Activated naive CD4-positive, alpha-beta T cell (primary cell): ENCODE measurements around the gene TTC38.
"Not testable (repeated sequence)": the region's sequence is repeated elsewhere in the genome, so short reads cannot be mapped to it uniquely, and the experiment has no call there.

Source experiments
- DNase-seq, 4 experiments: peaks; one replicate each; lab custom pipeline; 2025; lab: John Stamatoyannopoulos, UW

Gene TTC38

DNA sequence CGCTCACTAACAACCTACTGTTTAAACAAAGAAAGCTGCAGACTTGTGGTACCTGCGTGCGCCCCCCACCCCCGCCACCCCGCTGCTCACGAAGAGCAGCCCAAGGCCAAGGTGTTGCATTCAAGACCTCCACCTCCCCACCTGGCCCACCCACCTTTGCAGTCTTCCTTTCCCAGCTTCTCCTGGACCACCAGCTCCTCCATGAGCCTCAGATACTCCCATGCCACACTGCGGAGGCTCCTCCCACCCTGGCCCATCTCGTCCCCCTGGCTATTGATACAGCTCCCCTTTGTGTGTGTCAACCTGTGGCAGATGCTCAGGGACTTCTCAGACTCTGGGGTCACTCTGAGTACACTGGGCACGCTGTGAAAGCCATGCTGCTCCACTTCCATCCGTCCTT, 21.6 kb upstream of the TTC38 start:
- DNase-seq = no peak

GRCh38 chr22:46247443-46247975, 20.3 kb upstream of the TTC38 start:
- no peak for DNase-seq

- peak; percentile 79 to 91 (median 83) for DNase-seq
These were observed 17.6 kb upstream of the TTC38 start, which contains the start of gene CDPF1 for GRCh38 chr22:46250035-46250782. TSS of gene CDPF1 (minus strand) at chr22:46250293. CDS start at chr22:46248284, 2,009 bp downstream.

DNA sequence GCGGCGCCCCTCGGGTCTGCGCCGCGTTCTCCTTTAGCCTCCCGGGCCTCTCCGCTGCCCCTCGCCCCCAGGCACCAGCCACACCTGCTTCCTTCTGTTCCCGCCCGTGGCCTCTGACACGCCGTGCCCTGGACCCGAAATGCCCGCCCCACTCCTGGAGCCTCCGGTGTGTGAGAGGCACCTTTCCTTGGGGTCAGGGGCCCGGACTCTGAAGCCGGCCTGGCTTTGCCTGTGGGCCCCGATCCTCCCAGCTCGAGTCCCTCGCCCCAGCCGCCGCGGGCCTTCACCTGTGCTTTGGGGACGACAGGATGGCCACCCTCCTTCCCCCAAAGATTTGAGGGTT, 17.1 kb upstream of the TTC38 start:
- DNase-seq = no peak

DNA sequence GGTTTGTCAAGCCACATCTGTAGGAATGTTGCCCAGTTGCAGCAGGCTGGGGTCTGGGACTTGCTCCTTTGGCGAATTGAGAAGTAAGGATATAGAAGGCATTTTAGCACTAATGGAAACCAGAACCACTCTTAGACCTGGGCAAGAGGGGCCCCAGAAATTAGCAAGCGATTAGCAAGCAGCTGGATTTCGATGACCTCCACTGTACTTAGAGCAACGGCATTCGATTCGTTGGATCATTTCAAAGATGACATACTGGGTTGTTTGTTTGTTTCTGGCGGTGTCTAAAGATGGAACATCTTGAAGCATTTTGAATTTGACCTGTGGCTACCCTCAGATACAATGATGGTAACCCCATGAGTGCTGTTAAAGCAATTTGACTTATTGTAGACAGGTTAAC, 16.5 kb upstream of the TTC38 start:
- DNase-seq = no peak

GRCh38 chr22:46251816-46252380, 15.9 kb upstream of the TTC38 start:
- DNase-seq = no peak

GRCh38 chr22:46256358-46256958, 11.3 kb upstream of the TTC38 start:
- no peak for DNase-seq

DNA sequence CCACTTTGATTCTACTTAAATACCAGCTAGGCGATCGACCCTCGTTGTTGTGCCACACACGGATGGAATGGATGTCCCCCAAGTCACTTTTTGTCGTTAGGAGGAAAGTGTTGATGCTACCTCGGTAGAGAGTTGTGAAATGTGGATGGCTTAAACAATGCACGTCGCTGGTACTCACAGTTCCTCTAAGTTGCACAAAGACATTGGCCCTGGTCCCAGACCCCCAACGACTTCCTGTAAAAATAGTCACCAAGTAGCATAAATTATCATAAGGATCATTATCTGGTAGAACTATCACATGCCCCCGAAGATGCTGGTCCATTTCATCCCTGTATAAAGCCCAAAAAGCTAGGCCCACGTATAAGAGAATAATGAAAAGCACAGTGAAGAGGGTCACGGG, 8.4 kb upstream of the TTC38 start:
- DNase-seq = no peak

DNA sequence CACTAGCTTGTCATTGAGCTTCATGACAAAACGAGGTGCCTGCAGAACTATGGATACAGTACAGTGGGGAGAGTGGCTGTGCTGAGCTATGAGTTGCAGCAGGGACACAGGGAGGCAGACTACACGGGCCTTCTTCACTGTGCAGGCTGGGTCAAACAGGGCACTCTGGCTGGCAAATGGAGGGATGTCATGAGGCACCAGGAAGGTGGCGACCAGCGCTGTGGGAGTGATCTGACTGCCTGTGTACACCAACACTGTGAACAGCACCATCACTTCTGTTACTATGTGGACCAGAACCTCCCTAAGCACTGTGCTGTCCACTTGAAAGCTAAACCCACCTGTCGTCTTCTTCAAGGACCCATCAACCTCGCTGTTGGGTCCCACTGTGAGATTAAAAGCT, 7.8 kb upstream of the TTC38 start:
- DNase-seq = no peak

- DNase-seq = no peak
These were observed 5.2 kb upstream of the TTC38 start for GRCh38 chr22:46262449-46263215.

DNA sequence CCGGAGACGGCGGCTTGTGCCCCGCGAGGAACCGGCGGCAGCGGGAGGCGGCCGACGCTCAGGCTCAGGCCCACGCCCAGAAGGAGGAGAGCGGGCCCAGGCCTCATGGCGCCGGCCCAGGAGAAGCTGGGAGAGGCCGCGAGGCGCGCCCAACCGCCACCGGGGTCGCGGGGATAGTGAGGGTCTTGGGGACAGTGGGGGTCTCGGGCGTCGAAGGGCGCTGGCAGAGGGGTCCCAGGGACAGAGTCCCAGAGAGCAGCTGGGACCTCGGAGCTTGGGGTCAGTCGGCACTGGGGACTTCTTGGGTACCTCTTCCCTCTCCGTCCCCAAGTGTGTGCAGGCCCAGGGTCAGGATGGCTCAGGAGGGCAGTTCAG, 4.6 kb upstream of the TTC38 start, which contains the start of gene PKDREJ:
PKDREJ (minus strand) TSS at position 128 of the 375 bp plus-strand sequence; CDS start at position 107, 21 bp downstream.
- DNase-seq = no peak

- not testable (repeated sequence) for DNase-seq
These were observed 3.3 kb upstream of the TTC38 start for GRCh38 chr22:46264520-46264919.

DNA sequence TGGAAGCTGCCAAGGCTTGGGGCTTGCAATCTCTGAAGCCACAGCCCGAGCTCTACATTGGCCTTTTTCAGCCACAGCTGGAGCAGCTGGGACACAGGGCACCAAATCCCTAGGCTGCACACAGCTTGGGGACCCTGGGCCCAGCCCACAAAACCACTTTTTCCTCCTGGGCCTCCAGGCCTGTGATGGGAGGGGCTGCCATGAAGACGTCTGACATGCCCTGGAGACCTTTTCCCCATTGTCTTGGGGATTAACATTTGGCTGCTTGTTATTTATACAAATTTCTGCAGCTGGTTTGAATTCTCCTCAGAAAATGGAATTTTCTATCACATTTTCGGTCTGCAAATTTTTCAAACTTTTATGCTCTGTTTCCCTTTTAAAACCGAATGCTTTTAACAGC, 2.2 kb upstream of the TTC38 start:
- not testable (repeated sequence) for DNase-seq

- DNase-seq = no peak
These were observed 1.8 kb downstream of the TTC38 start for GRCh38 chr22:46269564-46269963.

DNA sequence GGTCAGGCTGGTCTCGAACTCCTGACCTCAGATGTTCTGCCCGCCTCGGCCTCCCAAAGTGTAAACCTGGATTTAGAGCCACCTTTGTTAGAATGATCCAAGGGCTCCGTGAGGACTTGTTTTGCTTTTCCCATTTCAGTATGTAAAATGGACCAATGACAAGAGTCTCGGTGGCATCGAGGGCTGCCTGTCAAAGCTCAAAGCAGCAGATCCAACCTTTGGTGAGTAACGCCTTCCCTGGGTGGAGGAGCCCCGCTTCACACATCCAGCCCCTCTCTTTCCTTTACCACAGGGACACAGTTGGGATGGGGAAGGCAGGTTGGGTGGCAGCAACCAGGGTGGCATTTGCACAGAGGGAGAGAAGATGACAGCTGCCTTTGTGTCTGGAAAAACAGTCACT, 4.4 kb downstream of the TTC38 start:
- no peak for DNase-seq

DNA sequence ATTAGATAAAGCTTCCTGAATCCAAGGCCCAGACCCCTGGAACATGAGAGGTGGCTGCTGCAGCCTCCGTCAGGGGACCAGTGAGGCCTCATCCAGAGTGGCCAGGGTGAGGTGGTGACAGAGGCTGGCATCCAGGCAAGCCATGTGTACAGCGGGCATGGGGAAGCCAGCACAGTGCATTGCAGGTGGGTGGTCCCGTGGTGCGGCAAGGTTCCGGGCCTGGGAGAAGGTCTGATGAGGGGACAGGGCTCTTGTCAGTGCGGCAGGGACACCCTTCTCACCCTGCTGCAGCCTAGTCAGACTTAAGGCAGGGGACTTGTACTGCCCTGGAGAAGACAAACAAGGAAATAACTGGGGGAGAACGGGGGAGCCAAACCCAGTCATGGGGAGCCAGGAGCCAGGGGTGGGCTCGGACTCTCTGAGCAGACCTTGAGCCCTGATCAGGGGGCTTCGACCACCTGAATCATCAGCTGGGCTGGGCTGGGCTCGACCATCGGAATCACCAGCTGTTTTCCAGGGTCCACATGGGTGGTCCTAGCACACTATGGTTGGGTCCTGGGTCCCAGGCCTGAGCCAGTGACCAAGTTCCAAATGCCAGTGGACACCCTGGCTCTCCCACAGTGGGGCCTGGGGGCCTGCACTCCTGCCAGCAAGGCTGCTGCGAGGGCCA, 5.1 kb downstream of the TTC38 start:
- no peak for DNase-seq

DNA sequence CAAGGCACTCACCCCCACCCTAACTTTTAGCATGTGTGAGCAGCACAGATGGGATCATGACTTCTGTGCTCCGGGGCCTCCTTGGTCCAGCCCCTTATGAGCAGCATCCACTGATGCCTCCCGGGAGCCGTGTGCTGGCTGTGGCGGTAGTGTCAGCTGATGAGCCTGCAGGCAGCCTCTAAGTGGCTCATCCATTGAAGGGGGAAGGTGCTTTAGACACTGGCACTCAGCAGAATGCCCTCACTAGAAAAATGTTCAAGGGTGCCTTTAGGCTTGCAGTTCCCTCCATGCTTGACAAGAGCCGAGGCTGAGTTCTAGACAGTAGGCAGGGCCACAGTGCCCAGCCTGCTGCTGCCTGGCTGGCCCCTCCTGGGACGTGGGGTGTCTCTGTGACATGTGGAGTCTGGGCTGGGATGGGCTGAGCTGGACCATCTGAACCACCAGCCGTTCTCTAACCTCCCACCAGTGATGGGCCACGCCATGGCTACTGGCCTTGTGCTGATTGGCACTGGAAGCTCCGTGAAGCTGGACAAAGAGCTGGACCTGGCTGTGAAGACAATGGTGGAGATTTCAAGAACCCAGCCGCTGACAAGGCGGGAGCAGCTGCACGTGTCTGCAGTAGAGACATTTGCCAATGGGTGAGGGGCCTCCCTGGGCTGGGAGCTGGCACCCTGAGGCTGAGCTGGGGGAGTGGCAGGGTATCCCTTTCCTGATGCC, 5.8 kb downstream of the TTC38 start:
- DNase-seq = no peak

DNA sequence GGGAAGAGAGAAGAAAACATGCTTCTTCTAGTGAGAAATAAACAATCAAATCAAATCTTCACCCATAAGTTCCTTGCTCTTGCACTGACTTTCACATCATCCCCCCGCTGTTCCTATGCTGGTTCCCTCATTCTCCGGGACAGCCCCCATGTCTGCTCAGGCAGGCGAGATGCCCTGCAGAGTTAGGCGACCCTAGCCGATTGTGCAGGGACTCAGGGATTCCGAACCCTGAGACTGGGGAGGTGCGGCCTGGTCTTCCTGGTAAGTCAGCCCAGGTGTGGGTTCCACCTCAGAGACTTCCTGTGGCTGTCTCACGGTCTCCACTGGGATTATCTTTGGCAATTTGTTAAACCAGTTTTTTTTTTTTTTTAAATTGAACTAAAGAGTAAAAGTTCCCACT, 6.6 kb downstream of the TTC38 start:
- DNase-seq = no peak

DNA sequence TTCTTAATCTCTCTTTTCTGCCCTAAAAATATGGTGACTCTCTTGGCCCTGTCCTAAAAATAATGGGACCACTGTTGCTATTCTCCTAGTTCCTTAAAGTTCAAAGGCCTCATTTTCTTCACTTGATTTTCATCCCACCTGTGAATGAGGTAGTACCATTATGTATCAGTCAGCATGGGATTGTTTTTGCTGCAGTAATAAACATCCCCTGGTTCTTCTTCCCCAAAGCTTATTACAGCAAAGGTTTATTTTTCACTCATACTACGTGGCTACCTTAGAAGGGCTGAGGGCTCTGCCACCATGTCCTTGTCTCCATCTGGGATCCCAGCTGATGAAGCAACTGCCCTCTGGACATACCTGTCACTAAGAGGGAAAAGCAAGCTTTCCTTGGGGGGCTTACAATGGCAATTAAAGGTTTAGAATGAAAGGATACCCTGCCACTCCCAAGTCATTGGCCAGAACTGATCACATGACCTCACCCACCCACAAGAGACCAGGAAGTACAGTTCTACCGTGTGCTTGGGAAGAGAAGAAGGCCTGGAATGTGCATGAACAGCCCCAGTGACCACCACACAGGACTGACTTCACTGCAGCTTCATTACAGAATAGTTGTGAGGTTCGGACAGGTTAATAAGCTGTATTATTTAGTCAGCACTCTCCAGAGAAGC, 7.8 kb downstream of the TTC38 start:
- no peak for DNase-seq

GRCh38 chr22:46276563-46276962, 8.8 kb downstream of the TTC38 start:
- DNase-seq = no peak
